Thymus (tissue), 11 donors: ENCODE measurements around the gene ENTHD1. TPM values are rescaled to one million over a fixed set of nuclear protein-coding genes. Genes with fewer than 3 reads are reported as not detected.
A peak's percentile ranks its signal among the peaks of the same experiment; 100 is the strongest.

Experiments used
- DNase-seq, 9 donors: peaks; one replicate each; pipeline ENCODE4 v3.0.0-alpha.2; 2013; ENCODE audit warnings: low spot score in 9 of 9, low read depth in 6 of 9, missing footprints in 1 of 9
- H3K27ac ChIP-seq, 2 donors: one replicate each; pipeline ENCODE4 v1.5.1; 2013; ENCODE audit warnings: control low read depth in 1 of 2, low read depth in 1 of 2, low read length in 1 of 2, mild to moderate bottlenecking in 1 of 2, moderate library complexity in 1 of 2
- H3K27me3 ChIP-seq, 2 donors: one replicate each; pipeline ENCODE4 v1.5.1; 2013; ENCODE audit warnings: low read length in 1 of 2; ENCODE audit not compliant: control insufficient read depth in 2 of 2, insufficient read depth in 1 of 2
- H3K36me3 ChIP-seq, 2 donors: one replicate each; pipeline ENCODE4 v1.5.1; 2013; ENCODE audit warnings: low read length in 1 of 2, mild to moderate bottlenecking in 1 of 2, moderate library complexity in 1 of 2; ENCODE audit not compliant: control insufficient read depth in 2 of 2, insufficient read depth in 2 of 2
- H3K4me1 ChIP-seq, 2 donors: one replicate each; pipeline ENCODE4 v1.5.1; 2013; ENCODE audit warnings: low read length in 2 of 2; ENCODE audit not compliant: control insufficient read depth in 2 of 2, insufficient read depth in 2 of 2
- H3K4me3 ChIP-seq, 2 donors: one replicate each; pipeline ENCODE4 v1.5.1; 2013; ENCODE audit warnings: low read length in 2 of 2, control low read depth in 1 of 2, mild to moderate bottlenecking in 1 of 2
- H3K9me3 ChIP-seq, 2 donors: one replicate each; pipeline ENCODE4 v1.5.1; 2013; ENCODE audit warnings: low read length in 1 of 2, mild to moderate bottlenecking in 1 of 2; ENCODE audit not compliant: control insufficient read depth in 2 of 2, insufficient read depth in 1 of 2
- whole genome bisulfite sequencing: extraction: QIAGEN DNeasy Blood & Tissue Kit; methylation state at CpG from one replicate; pipeline ENCODE4 v1.1.7; 2013; 5-methylcytosine and 5-hydroxymethylcytosine counted together
- polyA plus RNA-seq: library from polyadenylated mRNA; stranded (reverse); fragments of 200-250 nt; gene quantifications from one replicate; pipeline ENCODE4 v1.2.3, GENCODE V29; 2013
- total RNA-seq: library from RNA; stranded (reverse); fragments of 120-200 nt; gene quantifications from one replicate; pipeline ENCODE4 v1.2.4, GENCODE V29; 2013
- donor health status: healthy.

ENTHD1 gene
- total and polyA plus RNA-seq, 2 donors: 0.85 to 1.2 TPM

DNA sequence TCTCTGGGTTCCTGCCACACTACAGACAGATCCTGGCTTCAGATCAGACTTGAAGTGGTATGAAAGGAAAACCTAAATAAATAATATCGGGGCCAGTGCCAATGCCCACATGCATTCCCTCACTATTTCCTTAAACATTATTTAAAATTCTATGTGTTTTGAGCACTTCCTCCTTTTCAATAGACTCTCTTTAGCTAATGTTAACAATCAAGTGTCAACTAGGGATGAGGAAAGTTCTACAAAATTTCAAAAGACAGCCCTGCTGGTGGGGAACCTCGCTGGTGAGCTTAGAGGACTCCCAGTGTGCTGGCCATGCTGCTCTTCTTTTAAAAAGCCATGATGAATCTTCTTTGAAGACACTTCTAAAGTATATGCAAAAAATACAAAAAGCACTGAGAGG is 87.5 kb downstream of the ENTHD1 start:
- WGBS: 38% methylated on average over 2 of the region's 2 CpGs
- H3K36me3 ChIP-seq: no peaks in the 10 kb centered on the region

DNA sequence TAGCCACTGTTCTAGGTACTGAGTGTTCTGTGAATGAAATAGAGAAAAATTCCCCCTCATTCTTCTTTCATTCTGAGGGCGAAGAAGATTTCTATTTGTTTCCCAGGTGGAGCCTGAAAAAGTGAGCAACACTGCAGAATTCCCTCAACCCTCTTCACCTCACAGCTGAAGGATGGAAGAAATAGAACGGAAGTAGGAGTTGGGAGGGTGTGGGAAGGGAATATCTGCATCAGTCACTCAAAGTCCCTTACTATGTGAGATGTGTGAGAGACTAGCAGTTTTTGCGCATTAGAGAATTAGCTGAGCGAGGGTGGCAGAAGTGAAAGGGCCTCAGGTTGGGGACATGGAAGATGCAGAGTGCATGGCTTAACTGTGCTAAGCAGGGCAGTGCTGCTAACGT is 88.4 kb downstream of the ENTHD1 start:
- H3K4me3 ChIP-seq: no peak overlapping the region
- 95% methylated on average over 5 of the region's 5 CpGs for WGBS
- DNase-seq: no peak
- no peaks in the 10 kb centered on the region for H3K36me3 ChIP-seq
- H3K9me3 ChIP-seq: no peaks in the 10 kb centered on the region
- H3K27ac ChIP-seq: no peak overlapping the region
- H3K27me3 ChIP-seq: no peaks in the 10 kb centered on the region
- no peaks in the 10 kb centered on the region for H3K4me1 ChIP-seq

More for the DNA sequence above, 87.5 kb downstream of the ENTHD1 start:
- Histone ChIP-seq H3K4me3 (no peak overlapping the region), H3K9me3 (no peaks in the 10 kb centered on the region), H3K4me1 (no peaks in the 10 kb centered on the region), H3K27ac (no peak overlapping the region), H3K27me3 (no peaks in the 10 kb centered on the region)
- DNase-seq: no peak

DNA sequence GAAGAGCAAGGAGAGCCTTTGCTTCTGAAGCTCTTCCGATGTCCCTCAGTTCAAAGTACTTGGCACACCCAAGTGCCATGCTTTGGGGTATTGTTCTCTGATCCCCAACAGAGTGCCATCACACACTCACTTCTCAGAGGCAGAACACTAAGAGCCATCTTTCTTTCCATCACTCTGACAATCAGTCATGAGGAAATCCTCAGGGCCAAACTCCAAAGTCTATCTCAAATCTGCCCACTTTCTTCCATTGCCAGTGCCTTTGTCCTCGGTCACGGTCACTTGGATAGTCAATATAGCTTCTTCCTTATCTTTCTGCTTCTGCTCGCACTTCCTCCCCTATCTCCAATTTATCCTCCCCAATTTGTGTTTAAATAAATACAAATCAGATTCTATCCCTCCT is 90.9 kb downstream of the ENTHD1 start:
- Histone ChIP-seq H3K27me3 (no peaks in the 10 kb centered on the region), H3K4me1 (no peaks in the 10 kb centered on the region), H3K27ac (no peak overlapping the region), H3K9me3 (peaks cover 2 to 17% of the 10 kb centered on the region in 2 donors), H3K4me3 (no peak overlapping the region), H3K36me3 (no peaks in the 10 kb centered on the region)
- WGBS: 95% methylated on average over 4 of the region's 4 CpGs
- DNase-seq: no peak

DNA sequence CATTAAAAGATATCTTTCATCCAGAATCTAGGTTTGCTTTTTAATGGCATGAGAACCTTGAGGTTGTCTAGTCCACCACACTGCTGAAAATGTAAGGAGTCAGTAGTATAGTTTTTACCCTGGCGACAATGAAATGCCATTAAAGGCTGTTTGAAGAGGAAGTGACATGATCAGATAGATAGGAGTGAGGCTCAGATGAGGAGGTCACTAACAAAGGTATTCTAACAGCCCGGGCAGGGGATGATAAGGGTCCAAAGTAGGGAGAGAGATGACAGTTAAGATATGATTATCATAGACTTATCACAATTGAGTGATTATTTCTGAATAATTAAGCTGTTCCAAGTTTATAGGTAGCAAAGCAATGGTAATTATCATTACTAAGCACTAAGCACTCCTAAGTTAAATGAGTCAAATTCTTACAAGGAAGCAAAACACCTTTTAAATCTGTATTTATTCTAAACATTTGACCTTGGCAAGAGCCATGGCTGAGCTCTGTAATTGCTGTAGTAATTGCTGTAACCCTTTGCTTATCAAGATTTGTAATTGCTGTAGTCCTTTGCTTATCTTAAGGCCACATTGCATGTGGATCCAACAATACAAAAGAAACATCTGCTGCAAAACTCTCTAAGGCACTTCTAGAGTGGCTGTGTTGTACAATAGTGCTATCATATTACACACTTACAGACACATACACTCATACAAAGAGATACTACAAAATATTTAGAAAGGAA is 92.6 kb downstream of the ENTHD1 start:
- whole genome bisulfite sequencing: 70% methylated on average over 2 of the region's 2 CpGs
- no peak overlapping the region for H3K4me3 ChIP-seq
- H3K36me3 ChIP-seq: no peaks in the 10 kb centered on the region
- no peak overlapping the region for H3K27ac ChIP-seq
- no peaks in the 10 kb centered on the region for H3K27me3 ChIP-seq
- no peak for DNase-seq
- no peaks in the 10 kb centered on the region for H3K4me1 ChIP-seq
- H3K9me3 ChIP-seq: peaks cover 2 to 17% of the 10 kb centered on the region in 2 donors

DNA sequence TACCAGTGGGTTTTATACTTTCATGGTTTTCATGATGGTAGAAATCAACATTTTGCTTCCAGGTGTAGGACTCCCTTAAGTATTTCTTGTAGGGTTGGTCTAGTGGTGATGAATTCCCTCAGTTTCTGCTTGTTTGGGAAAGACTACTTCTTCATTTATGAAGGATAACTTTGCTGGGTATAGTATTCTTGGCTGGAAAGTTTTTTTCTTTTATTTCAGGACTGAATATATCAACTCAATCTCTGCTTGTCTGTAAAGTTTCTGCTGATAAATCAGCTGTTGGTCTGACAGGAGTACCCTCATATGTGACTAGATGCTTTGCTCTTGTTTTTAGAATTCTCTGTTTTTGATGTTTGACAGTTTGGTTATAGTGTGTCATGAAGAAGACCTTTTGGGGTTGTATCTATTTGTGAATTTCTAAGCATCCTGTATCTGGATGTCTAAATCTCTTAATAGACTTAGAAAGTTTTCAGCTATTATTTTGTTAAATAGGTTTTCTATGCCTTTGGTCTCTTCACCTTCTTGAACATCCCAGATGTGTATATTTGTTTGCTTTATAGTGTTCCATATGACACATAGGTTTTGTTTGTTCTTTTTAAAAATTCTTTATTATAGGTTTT is 95.9 kb downstream of the ENTHD1 start:
- Histone ChIP-seq H3K9me3 (peaks cover 2 to 17% of the 10 kb centered on the region in 2 donors), H3K4me1 (no peaks in the 10 kb centered on the region), H3K4me3 (no peak overlapping the region), H3K27me3 (no peaks in the 10 kb centered on the region), H3K36me3 (no peaks in the 10 kb centered on the region), H3K27ac (no peak overlapping the region)
- no peak for DNase-seq

DNA sequence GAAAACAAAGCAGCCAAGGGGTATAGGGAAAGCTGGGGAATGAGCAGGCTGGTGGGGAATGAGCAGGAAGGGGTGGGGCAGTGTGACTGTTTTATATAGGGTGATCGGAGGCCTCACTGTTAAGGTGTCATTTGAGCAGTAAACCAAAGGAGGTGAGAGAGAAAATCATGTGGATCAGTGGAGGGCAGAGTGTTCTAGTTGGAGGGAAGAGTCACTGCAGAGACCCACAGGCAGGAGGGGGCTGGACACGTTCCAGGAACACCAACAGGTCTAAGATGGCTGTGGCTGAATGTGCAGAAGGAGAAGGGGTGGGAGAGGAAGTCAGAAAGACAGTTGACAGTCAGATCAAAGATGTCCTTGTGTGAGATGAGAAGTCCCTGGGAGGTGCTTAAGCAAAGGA is 103.8 kb downstream of the ENTHD1 start:
- 54% methylated on average over 2 of the region's 2 CpGs for WGBS
- H3K9me3 ChIP-seq: no peaks in the 10 kb centered on the region
- peaks cover 0 to 4% of the 10 kb centered on the region in 2 donors for H3K4me1 ChIP-seq
- no peaks in the 10 kb centered on the region for H3K27me3 ChIP-seq
- no peak for DNase-seq
- no peak overlapping the region for H3K4me3 ChIP-seq
- H3K36me3 ChIP-seq: no peaks in the 10 kb centered on the region
- no peak overlapping the region for H3K27ac ChIP-seq

DNA sequence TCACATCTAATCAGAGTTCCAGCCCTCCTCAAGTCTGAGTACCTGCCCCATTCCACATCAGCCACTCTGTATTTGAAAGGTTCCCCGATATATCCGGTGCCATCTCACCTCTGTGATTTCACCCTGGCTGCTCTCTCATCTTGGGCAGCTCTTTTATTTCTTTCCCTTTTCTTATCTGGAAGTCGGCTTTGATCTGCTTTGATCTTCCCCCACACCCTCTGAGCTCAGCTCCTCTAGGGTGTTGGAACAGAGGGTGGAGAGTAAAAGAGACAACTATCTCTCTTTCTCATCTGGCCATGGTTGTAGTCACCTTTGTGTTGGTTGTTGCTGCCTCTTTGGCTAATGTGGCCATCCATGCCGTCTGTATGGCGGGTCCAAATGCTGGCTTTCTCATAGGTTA is 108.3 kb downstream of the ENTHD1 start:
- peak in 1 of 9 donors; percentile 29 for DNase-seq
- Histone ChIP-seq H3K27me3 (no peaks in the 10 kb centered on the region), H3K9me3 (no peaks in the 10 kb centered on the region), H3K4me3 (no peak overlapping the region), H3K27ac (no peak overlapping the region), H3K36me3 (no peaks in the 10 kb centered on the region), H3K4me1 (peaks cover 0 to 2% of the 10 kb centered on the region in 2 donors)
- WGBS: 71% methylated on average over 5 of the region's 5 CpGs

DNA sequence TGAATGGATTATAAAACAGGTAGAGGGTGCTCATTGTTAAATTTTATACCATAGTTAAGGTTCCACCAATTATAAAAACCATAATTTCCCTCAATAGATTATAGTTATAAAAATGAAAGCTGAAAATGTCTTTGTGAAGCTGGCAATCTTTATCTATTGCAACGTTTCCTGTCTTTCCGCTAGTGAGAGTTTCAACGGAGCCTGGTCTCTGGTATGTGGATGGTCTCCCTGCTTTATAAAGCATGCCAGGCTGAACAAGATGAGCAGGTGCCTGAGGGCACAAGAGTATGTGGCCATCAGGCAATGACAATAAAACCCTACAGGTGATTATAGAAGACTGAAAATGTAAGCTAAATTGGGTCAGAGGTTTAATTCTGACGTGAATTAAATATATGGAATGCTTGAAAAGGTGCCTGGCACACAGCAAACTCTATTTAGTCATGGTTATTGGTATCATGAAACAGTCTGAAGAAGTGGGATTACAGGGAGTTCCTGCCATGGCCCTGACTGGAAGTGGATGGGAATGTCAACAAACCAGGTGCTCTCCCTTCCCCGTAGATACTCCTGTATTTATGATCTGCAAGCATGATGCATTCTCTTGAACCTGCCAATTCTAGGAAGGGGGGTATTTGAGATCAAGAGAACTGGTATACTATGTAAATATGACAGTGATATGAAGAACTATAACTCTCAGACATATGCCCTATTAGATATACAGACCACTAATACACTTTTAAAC is 115.7 kb downstream of the ENTHD1 start:
- DNase-seq: peak in 3 of 9 donors; percentile 24 to 39 (median 32)
- peaks cover 8 to 20% of the 10 kb centered on the region in 2 donors for H3K4me1 ChIP-seq
- no peaks in the 10 kb centered on the region for H3K27me3 ChIP-seq
- H3K36me3 ChIP-seq: no peaks in the 10 kb centered on the region
- H3K27ac ChIP-seq: no peak overlapping the region
- H3K4me3 ChIP-seq: no peak overlapping the region
- 39% methylated on average over 5 of the region's 5 CpGs for WGBS
- H3K9me3 ChIP-seq: no peaks in the 10 kb centered on the region
